Stromal cell of bone marrow (primary cell): ENCODE measurements around the gene INSL3.
A peak's percentile ranks its signal among the peaks of the same experiment; 100 is the strongest.
"Not testable (repeated sequence)": the region's sequence is repeated elsewhere in the genome, so short reads cannot be mapped to it uniquely, and the experiment has no call there.

Experiments
- DNase-seq: peaks from one replicate; pipeline ENCODE4 v3.0.0-alpha.2; 2012; ENCODE audit warnings: low read depth

INSL3 gene

GRCh38 chr19:17812099-17812498 is 9.2 kb downstream of the INSL3 start:
- DNase-seq = no peak

- DNase-seq = no peak
These were observed 9.6 kb downstream of the INSL3 start for GRCh38 chr19:17811681-17812080.

GRCh38 chr19:17811103-17811502 is 10.2 kb downstream of the INSL3 start:
- no peak for DNase-seq

GRCh38 chr19:17807731-17808316 is 13.5 kb downstream of the INSL3 start:
- no peak for DNase-seq

GRCh38 chr19:17806945-17807344 is 14.4 kb downstream of the INSL3 start:
- no peak for DNase-seq

GRCh38 chr19:17805427-17805826 is 15.9 kb downstream of the INSL3 start:
- DNase-seq = no peak

GRCh38 chr19:17803264-17803896 is 17.9 kb downstream of the INSL3 start:
- DNase-seq = no peak

- DNase-seq = no peak
These were observed 19.0 kb downstream of the INSL3 start for GRCh38 chr19:17802137-17802858.

- not testable (repeated sequence) for DNase-seq
These were observed 22.7 kb downstream of the INSL3 start for GRCh38 chr19:17798599-17798998.

- peak; percentile 16 for DNase-seq
These were observed 23.7 kb downstream of the INSL3 start for GRCh38 chr19:17797424-17798201.

- DNase-seq = no peak
These were observed 24.4 kb downstream of the INSL3 start for GRCh38 chr19:17796838-17797423.

- no peak for DNase-seq
These were observed 25.1 kb downstream of the INSL3 start for GRCh38 chr19:17796013-17796837.

GRCh38 chr19:17795495-17795856 is 25.8 kb downstream of the INSL3 start:
- no peak for DNase-seq

- DNase-seq = no peak
These were observed 26.4 kb downstream of the INSL3 start, which contains the start of gene B3GNT3 for GRCh38 chr19:17794731-17795494. B3GNT3 (plus strand) TSS chr19:17795138; CDS start chr19:17807808, 12,670 bp downstream.

- no peak for DNase-seq
These were observed 26.9 kb downstream of the INSL3 start for GRCh38 chr19:17794412-17794730.

GRCh38 chr19:17790059-17790780 is 31.1 kb downstream of the INSL3 start:
- no peak for DNase-seq

GRCh38 chr19:17788632-17789031 is 32.7 kb downstream of the INSL3 start:
- DNase-seq = no peak

- DNase-seq = no peak
These were observed 33.9 kb downstream of the INSL3 start for GRCh38 chr19:17787274-17787913.

- DNase-seq = peak; percentile 36
These were observed 36.9 kb downstream of the INSL3 start for GRCh38 chr19:17784201-17785008.
